Adrenal gland (tissue), 12 donors: ENCODE measurements around the gene PAQR7. TPM values are rescaled to one million over a fixed set of nuclear protein-coding genes. Genes with fewer than 3 reads are reported as not detected.

ENCODE experiments used
- DNase-seq, 7 donors: peaks; one replicate each; pipeline ENCODE4 v3.0.0-alpha.2; 2019 to 2020
- H3K27ac ChIP-seq, 5 donors: fragments of 200-600 bp; sonication (generic) in 4 of 5; 1 replicate in 3 of 5; 2 replicates in 2 of 5; pipeline versions ENCODE4 v1.5.1 to v1.8.0; 2016 to 2020; ENCODE audit warnings: mild to moderate bottlenecking in 1 of 5
- H3K27me3 ChIP-seq: fragments of 200-600 bp; 2 replicates; pipeline ENCODE4 v1.8.0; 2021
- H3K36me3 ChIP-seq, 2 donors: fragments of 200-600 bp; replicated peaks in 1 of 2; 1 replicate in 1 of 2; 2 replicates in 1 of 2; pipeline versions ENCODE4 v1.5.1 to v1.8.0; 2018 to 2022
- H3K4me1 ChIP-seq, 2 donors: fragments of 200-600 bp; replicated peaks in 1 of 2; 1 replicate in 1 of 2; 2 replicates in 1 of 2; pipeline versions ENCODE4 v1.5.1 to v1.8.0; 2018 to 2021
- H3K4me3 ChIP-seq, 4 donors: fragments of 200-600 bp; sonication (generic) in 3 of 4; one replicate each; pipeline ENCODE4 v1.5.1; 2016 to 2018
- H3K9me3 ChIP-seq, 3 donors: fragments of 200-600 bp; sonication (generic) in 1 of 3; replicated peaks in 1 of 3; 1 replicate in 2 of 3; 2 replicates in 1 of 3; pipeline versions ENCODE4 v1.5.1 to v1.8.0; 2016 to 2021
- POLR2A ChIP-seq, 2 donors: fragments of 450-650 bp; IDR thresholded peaks; one replicate each; pipeline ENCODE4 v1.6.1; 2017; ENCODE audit warnings: antibody characterized with exemption in 2 of 2, mild to moderate bottlenecking in 2 of 2, moderate library complexity in 1 of 2
- WGBS, 4 donors: extraction: QIAGEN DNeasy Blood & Tissue Kit in 2 of 4; methylation state at CpG; one replicate each; pipeline versions ENCODE4 v1.1.5 to v1.1.7; 2013 to 2017; 5-methylcytosine and 5-hydroxymethylcytosine counted together
- intact Hi-C, 2 donors: fragments of 100-400 bp; cut with DNase I; formaldehyde crosslinking; loops; one replicate each; pipeline versions ENCODE4 v1.14.1 to v1.15.0; 2022 to 2023
- polyA plus RNA-seq, 3 donors: library from polyadenylated mRNA; stranded (reverse); fragments of 200-250 nt in 2 of 3; fragments of 350-450 nt in 1 of 3; fragmentation: Illumina TruSeq in 1 of 3; extraction: RNeasy Lipid Tissue Mini Kit (QIAGEN cat#74804) in 1 of 3; gene quantifications; one replicate each; pipeline ENCODE4 v1.2.3, GENCODE V29; 2013 to 2014
- total RNA-seq, 9 donors: library from RNA; depleted of rRNA in 4 of 9; stranded (reverse); fragments of >200 nt in 4 of 9; fragments of 120-200 nt in 1 of 9; fragmentation: NEBNext Ultra II Directional in 1 of 9; extraction: Animal tissue kit (Norgen Biotek cat#: 25700) in 1 of 9; gene quantifications; one replicate each; pipeline versions ENCODE4 v1.1.0 to v1.2.4, GENCODE V29; 2013 to 2023
- TF ChIP-seq, protein P1 (sequence below), 6 experiments: fragments of 450-650 bp in 4 of 6; fragments of 200-600 bp in 2 of 6; sonication (generic) in 1 of 6; IDR thresholded peaks; 1 replicate in 5 of 6; 2 replicates in 1 of 6; pipeline versions ENCODE4 v1.5.1 to v1.8.0; 2016 to 2021; ENCODE audit warnings: antibody characterized with exemption in 6 of 6, mild to moderate bottlenecking in 2 of 6, moderate library complexity in 1 of 6
- donor health status: healthy with polysubstance abuse.
- donor health status: Bipolar disorder and iron deficiency.
- donor health status: DM: yes; HTN: yes; CAD: no.
- donor health status: DM: no; HTN: no; CAD: no.
- donor health status: DM: no; HTN: no; CAD: no.
- donor health status: DM: yes; HTN: yes; CAD: no.

The PAQR7 gene
- total and polyA plus RNA-seq, 12 donors: 19.9 to 71.8 (median 34.0) TPM

DNA sequence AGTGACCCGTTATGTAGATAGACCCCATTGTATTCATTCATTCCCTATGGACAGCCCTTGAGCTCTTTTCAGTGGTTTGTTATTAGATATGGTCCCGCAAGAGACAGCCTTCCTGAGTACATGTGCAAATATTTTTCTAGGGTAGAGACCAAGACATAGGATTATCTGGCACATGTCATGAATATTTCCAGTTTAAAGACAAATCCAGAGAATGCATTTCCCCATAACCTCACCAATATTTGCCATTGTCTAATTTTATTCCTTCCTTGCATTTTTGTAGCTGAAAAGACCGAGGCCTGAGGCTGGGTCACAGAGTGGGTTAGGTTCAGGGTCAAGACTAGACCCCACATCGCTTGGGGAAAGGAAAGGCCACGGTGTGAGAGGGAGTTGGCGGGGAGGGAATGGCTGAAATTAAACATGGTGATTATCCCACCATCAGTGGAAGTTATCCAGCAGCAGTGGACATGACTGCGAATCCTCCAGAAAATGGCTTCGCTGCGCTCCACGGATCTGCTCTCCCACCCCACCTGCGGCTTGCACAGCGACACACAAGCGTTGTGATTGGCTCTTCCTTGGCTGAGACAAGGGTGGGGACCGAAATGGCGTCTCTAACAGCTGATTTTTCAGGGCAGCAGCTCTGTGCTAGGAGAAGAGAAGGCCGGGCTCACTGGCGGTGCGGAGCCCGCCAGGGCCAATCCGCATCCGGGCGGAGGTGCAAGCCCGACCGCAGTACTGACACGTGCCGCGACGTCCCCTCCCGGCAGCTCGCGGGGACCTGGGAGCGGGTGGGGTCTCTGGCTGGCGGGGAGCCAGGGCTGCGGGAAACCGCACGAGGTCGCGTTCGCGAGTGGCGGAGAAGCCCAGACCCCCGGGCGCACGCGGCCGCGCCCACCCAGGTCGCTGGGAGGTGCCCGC lies 46.8 kb upstream of the PAQR7 start:
- H3K9me3 ChIP-seq: no peaks in the 10 kb centered on the region
- 9 to 34% (median 21%) methylated on average over 13 to 49 of the region's 49 CpGs for WGBS, 4 donors
- peaks cover 2% of the 10 kb centered on the region for H3K27me3 ChIP-seq
- H3K4me1 ChIP-seq: peaks cover 11 to 20% of the 10 kb centered on the region in 2 donors
- H3K4me3 ChIP-seq: peak overlapping the region in 2 of 4 donors; percentile 38 to 69
- H3K36me3 ChIP-seq: no peaks in the 10 kb centered on the region
- no peak for TF ChIP-seq POLR2A (IDR thresholded peaks at IDR 0.05)
- TF ChIP-seq, protein P1, sequence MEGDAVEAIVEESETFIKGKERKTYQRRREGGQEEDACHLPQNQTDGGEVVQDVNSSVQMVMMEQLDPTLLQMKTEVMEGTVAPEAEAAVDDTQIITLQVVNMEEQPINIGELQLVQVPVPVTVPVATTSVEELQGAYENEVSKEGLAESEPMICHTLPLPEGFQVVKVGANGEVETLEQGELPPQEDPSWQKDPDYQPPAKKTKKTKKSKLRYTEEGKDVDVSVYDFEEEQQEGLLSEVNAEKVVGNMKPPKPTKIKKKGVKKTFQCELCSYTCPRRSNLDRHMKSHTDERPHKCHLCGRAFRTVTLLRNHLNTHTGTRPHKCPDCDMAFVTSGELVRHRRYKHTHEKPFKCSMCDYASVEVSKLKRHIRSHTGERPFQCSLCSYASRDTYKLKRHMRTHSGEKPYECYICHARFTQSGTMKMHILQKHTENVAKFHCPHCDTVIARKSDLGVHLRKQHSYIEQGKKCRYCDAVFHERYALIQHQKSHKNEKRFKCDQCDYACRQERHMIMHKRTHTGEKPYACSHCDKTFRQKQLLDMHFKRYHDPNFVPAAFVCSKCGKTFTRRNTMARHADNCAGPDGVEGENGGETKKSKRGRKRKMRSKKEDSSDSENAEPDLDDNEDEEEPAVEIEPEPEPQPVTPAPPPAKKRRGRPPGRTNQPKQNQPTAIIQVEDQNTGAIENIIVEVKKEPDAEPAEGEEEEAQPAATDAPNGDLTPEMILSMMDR (IDR thresholded peaks at IDR 0.05): no peak
- peak in 6 of 7 donors; percentile 18 to 77 (median 40) for DNase-seq
- peak overlapping the region in 4 of 5 donors; percentile 62 to 89 (median 78) for H3K27ac ChIP-seq
- intact Hi-C loops: no loop called here

DNA sequence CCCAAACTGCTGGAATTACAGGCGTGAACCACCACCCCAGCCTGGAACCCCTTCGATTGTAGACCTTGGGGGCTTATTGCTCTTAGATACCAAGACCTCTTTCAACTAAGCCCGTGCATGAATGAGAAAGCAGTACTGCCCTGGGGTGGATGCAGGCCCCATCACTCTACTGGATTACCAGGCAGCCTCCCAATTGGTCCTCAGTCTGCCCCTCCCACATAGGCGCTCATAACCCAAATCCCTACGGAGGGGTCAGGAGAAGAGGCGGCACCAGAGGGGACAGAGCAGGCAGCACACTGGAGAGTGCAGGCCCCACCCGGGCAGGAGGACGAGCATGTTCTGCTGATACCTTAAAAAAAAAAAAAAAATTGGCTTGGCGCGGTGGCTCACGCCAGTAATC lies 43.1 kb upstream of the PAQR7 start:
- H3K27ac ChIP-seq: no peak overlapping the region
- peaks cover 11 to 16% of the 10 kb centered on the region in 2 donors for H3K4me1 ChIP-seq
- H3K36me3 ChIP-seq: no peaks in the 10 kb centered on the region
- no peak for DNase-seq
- H3K4me3 ChIP-seq: no peak overlapping the region
- intact Hi-C loops: no loop called here
- TF ChIP-seq POLR2A (IDR thresholded peaks at IDR 0.05): no peak
- TF ChIP-seq, protein P1 (IDR thresholded peaks at IDR 0.05): no peak
- WGBS, 4 donors: 84 to 91% (median 87%) methylated on average over 10 to 11 of the region's 11 CpGs
- H3K9me3 ChIP-seq: no peaks in the 10 kb centered on the region
- H3K27me3 ChIP-seq: no peaks in the 10 kb centered on the region

DNA sequence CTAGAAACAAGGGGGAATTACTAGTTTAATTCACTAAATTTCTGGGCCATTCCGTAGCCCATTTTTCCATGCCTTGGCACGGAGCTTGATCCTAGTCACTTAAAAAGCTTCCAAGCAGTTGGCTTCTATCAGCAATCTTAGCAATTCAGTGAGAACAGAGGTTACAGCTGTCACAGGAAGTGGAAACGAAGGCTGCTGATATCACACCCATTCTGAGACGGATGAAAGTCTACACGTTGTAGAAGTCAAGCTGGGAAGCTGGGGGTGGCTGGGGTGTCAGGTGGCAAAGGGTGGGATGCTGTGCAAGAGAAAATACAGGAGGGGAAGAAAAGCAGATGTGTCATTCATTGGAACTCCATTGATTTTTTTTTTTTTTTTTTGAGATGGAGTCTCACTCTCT lies 42.5 kb upstream of the PAQR7 start:
- WGBS, 4 donors: 45 to 57% (median 49%) methylated on average over 5 of the region's 5 CpGs
- Histone ChIP-seq H3K27me3 (no peaks in the 10 kb centered on the region), H3K36me3 (no peaks in the 10 kb centered on the region), H3K27ac (no peak overlapping the region), H3K9me3 (no peaks in the 10 kb centered on the region), H3K4me3 (no peak overlapping the region), H3K4me1 (peaks cover 8 to 11% of the 10 kb centered on the region in 2 donors)
- TF ChIP-seq, protein P1 (IDR thresholded peaks at IDR 0.05): no peak
- no peak for TF ChIP-seq POLR2A (IDR thresholded peaks at IDR 0.05)
- intact Hi-C loops: no loop called here
- no peak for DNase-seq

DNA sequence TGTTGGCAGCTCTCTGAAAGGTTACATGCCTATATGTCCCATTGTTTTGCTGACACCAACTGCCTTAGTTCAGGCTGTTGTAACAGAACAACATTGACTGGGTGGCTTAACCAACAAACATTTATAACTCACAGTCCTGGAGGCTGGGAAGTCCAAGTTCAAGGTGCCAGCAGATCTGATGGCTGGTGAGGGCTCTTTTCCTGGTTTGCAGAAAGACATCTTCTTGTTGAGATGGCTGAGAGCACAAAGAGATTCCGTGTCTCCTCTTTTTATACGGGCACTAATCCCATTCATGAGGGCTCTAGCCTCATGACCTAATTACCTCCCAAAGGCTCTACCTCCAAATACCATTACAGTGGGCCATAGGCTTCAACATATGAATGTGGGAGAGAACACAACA lies 41.0 kb upstream of the PAQR7 start:
- Histone ChIP-seq H3K9me3 (no peaks in the 10 kb centered on the region), H3K4me1 (no peaks in the 10 kb centered on the region), H3K36me3 (no peaks in the 10 kb centered on the region), H3K27ac (no peak overlapping the region), H3K27me3 (no peaks in the 10 kb centered on the region), H3K4me3 (no peak overlapping the region)
- 96 to 100% (median 98%) methylated on average over 2 of the region's 2 CpGs for WGBS, 4 donors
- intact Hi-C loops: no loop called here
- no peak for TF ChIP-seq POLR2A (IDR thresholded peaks at IDR 0.05)
- TF ChIP-seq, protein P1 (IDR thresholded peaks at IDR 0.05): no peak
- DNase-seq: no peak
